ENCODE results near the gene RUNX2.

RUNX2 gene

DNA sequence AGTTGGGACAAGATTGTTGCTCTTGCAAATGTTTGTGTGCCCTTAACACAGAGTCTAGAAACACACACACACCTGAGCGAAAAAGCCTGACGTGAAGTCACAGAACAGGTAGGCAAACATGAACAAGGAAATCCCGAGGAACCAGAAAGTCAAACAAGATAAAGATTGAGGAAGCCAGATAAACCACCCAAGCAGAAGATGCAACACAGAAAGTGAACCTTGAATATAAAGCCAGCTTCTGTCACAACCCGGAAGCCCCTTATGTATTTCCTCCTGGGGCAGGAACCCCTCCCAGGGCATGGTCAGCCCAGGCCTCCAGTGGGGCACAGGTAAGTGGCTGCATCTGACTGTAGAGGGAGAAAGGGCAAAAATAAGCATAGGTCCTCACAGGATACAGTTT is 207.8 kb downstream of the RUNX2 start:
- peaks cover 24% of the 10 kb centered on the region for H3K4me1 ChIP-seq (ENCODE audit: control insufficient read depth, insufficient read depth, low read length, unreplicated experiment)
- H3K27ac ChIP-seq (ENCODE audit: low read depth, low read length): no peak overlapping the region
- H3K79me2 ChIP-seq (ENCODE audit: control insufficient read depth, insufficient read depth, low read length, unreplicated experiment): no peaks in the 10 kb centered on the region
- H3K27me3 ChIP-seq (ENCODE audit: insufficient read depth, low read length): no peaks in the 10 kb centered on the region
- no peak overlapping the region for H3K4me3 ChIP-seq (ENCODE audit: low read depth, low read length)
- H2AFZ ChIP-seq (ENCODE audit: low read length, unreplicated experiment): no peak overlapping the region
- H3K36me3 ChIP-seq (ENCODE audit: insufficient read depth, low read length): no peaks in the 10 kb centered on the region

DNA sequence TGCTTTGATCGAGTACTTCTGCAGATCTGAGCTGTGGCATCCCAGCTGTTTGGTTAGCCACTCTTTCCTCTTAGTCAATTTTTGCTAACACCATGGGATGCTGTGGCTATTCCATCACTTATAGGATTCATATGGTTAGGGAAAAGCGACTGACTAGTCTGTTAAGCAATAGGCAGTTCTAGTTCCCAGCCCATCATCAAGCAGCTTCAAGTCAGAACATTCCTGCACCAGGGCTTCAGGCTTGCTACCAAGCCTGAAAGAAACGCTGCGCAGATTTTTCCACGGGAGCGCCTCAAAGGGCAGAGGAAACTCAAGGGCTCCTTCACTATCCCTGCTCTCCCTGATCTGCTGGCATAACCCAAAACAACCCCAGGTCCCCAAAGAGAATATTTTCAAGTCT is 209.4 kb downstream of the RUNX2 start:
- Histone ChIP-seq H3K4me1 (ENCODE audit: control insufficient read depth, insufficient read depth, low read length, unreplicated experiment) (peaks cover 27% of the 10 kb centered on the region), H3K36me3 (ENCODE audit: insufficient read depth, low read length) (no peaks in the 10 kb centered on the region), H3K27ac (ENCODE audit: low read depth, low read length) (no peak overlapping the region), H2AFZ (ENCODE audit: low read length, unreplicated experiment) (no peak overlapping the region), H3K4me3 (ENCODE audit: low read depth, low read length) (no peak overlapping the region), H3K79me2 (ENCODE audit: control insufficient read depth, insufficient read depth, low read length, unreplicated experiment) (no peaks in the 10 kb centered on the region), H3K27me3 (ENCODE audit: insufficient read depth, low read length) (no peaks in the 10 kb centered on the region)

DNA sequence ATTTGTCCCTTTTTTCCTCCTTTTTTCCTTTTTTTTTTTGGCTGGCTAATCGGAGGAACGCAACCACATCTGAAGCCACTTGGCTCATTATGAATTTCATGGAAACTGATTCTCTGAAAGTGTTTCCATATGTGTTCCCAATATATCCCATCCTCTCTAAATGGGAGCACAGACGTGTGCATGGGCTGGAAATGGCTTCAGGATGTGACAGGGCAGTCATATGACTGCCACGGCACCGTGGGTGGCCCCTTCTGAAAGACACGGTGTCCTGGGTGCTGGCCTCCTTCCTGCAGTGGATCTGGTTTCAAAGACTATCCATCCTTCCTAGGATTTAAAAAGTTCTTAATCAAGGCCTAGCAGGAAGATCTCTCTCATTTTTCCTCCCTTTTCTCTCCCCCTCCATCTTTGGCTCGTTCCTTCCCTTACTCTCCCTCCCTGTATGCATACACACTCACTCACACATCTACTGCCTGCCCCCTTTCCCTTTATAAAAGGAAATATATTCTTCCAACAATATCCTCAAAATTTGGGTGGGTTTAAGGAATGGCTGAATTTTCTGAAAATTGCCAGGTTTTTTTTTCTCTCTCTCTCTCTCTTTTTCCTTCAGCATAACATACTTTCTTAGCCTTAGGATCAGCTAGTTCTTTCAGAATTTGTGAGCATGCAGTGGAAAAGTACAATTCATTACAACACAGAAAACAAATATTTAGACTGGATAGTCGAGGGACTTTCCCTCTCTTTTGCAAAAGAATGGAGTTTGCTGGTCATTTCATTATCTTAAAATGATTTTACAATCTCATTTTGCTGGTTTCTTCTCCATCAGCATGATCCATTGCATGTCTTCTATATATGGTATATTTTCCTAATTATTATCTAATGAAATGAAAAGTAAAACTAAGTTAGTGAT is 210.8 kb downstream of the RUNX2 start:
- no peaks in the 10 kb centered on the region for H3K36me3 ChIP-seq (ENCODE audit: insufficient read depth, low read length)
- H3K27ac ChIP-seq (ENCODE audit: low read depth, low read length): peak overlapping the region; percentile 42
- peaks cover 33% of the 10 kb centered on the region for H3K4me1 ChIP-seq (ENCODE audit: control insufficient read depth, insufficient read depth, low read length, unreplicated experiment)
- no peaks in the 10 kb centered on the region for H3K27me3 ChIP-seq (ENCODE audit: insufficient read depth, low read length)
- peak overlapping the region; percentile 63 for H2AFZ ChIP-seq (ENCODE audit: low read length, unreplicated experiment)
- H3K4me3 ChIP-seq (ENCODE audit: low read depth, low read length): peak overlapping the region; percentile 9; the same call in 1 of the 2 replicates
- no peaks in the 10 kb centered on the region for H3K79me2 ChIP-seq (ENCODE audit: control insufficient read depth, insufficient read depth, low read length, unreplicated experiment)

DNA sequence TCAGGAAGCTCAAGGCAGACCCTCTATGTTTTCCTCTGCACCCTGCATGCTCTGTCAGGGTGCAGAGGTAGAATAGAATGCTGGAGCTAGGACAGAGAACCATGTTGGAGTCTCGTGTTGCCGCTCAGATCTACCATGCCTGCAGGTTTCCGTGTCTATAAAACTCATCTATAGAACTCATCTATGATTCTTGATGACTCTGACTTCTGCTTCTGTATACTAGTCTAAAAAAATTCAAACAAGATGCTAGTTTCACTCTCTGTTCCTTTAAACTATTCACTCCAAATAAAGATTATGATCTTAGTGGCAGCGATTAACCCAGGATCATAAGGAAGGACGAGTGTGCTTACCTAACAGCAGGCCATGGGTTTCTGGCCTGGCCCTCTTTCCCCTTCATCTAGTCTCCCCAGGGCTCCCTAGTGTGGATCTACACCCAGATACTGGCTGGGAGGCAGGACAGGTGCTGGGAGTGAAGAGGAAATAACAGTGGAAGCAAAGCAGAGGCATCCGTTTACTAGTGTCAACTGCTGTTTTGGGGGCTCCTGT is 212.3 kb downstream of the RUNX2 start:
- no peak overlapping the region for H3K27ac ChIP-seq (ENCODE audit: low read depth, low read length)
- no peak overlapping the region for H2AFZ ChIP-seq (ENCODE audit: low read length, unreplicated experiment)
- H3K4me3 ChIP-seq (ENCODE audit: low read depth, low read length): no peak overlapping the region
- H3K4me1 ChIP-seq (ENCODE audit: control insufficient read depth, insufficient read depth, low read length, unreplicated experiment): peaks cover 38% of the 10 kb centered on the region
- H3K27me3 ChIP-seq (ENCODE audit: insufficient read depth, low read length): no peaks in the 10 kb centered on the region
- H3K79me2 ChIP-seq (ENCODE audit: control insufficient read depth, insufficient read depth, low read length, unreplicated experiment): no peaks in the 10 kb centered on the region
- no peaks in the 10 kb centered on the region for H3K36me3 ChIP-seq (ENCODE audit: insufficient read depth, low read length)

DNA sequence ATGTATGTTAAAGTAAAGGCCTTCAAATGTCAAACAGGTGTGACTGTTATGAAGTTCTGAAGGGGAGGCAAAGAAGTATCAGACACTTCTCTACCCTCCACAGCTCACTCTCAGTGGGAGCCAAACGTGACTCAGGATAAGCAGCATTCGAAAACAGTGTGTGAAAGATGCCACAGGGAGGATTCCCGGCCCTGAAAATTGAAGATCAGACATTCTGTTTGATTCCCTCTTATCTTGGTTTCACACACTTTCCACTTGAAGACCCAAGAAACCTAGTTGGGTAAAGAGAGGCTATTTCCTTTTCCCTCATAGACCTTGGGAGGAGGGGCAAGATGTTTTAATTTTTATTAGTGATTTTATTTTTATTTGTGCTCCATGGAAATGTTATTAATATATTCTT is 213.8 kb downstream of the RUNX2 start:
- H3K27ac ChIP-seq (ENCODE audit: low read depth, low read length): peak overlapping the region; percentile 71
- no peak overlapping the region for H3K4me3 ChIP-seq (ENCODE audit: low read depth, low read length)
- no peaks in the 10 kb centered on the region for H3K27me3 ChIP-seq (ENCODE audit: insufficient read depth, low read length)
- peaks cover 38% of the 10 kb centered on the region for H3K4me1 ChIP-seq (ENCODE audit: control insufficient read depth, insufficient read depth, low read length, unreplicated experiment)
- H2AFZ ChIP-seq (ENCODE audit: low read length, unreplicated experiment): no peak overlapping the region
- H3K36me3 ChIP-seq (ENCODE audit: insufficient read depth, low read length): no peaks in the 10 kb centered on the region
- no peaks in the 10 kb centered on the region for H3K79me2 ChIP-seq (ENCODE audit: control insufficient read depth, insufficient read depth, low read length, unreplicated experiment)

DNA sequence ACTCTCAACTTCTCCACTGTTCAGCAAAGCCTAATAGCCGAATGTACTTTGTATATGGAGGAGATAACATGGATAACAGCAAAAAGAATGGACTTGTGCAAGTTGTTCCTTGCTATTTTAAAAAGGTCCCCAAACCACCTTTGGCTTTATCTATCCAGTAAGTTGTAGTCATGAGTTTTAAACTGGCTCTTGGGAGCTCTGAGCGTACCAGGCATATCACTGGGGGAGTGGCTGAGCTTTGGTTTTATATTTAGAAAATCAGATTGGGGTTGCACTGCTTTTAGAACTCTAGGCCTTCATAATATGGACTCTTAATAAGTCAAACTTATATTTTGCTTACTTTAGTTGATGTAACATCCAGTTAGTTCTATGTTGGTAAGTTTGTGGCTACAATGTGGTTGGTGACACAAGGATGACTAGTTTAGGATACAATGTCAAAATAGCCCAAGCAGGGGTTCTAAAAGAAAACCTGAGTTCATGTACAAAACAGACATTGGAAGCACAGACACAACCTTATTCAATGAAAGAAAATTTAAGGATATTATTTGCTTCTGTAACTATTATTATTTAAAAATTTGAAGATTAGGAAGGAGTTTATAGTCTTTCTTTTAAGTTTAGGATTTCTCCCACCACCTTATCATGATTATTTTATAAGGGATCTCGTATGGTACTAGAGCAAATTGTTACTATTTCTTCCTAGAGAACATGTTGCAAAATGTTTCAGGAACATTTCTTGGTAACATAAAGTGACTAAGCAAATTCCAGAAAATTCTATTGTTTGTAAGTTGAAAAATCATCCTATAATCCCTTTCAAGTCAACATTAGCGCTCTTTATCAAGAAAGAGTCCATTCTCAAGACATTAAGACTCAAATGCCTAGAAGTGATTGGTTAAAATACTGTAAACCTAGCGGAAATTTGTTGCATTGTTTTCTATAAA is 215.4 kb downstream of the RUNX2 start:
- Histone ChIP-seq H3K27ac (ENCODE audit: low read depth, low read length) (peak overlapping the region; percentile 71), H3K4me1 (ENCODE audit: control insufficient read depth, insufficient read depth, low read length, unreplicated experiment) (peaks cover 34% of the 10 kb centered on the region), H3K27me3 (ENCODE audit: insufficient read depth, low read length) (no peaks in the 10 kb centered on the region), H3K79me2 (ENCODE audit: control insufficient read depth, insufficient read depth, low read length, unreplicated experiment) (no peaks in the 10 kb centered on the region), H3K4me3 (ENCODE audit: low read depth, low read length) (no peak overlapping the region; the same call in 1 of the 2 replicates), H3K36me3 (ENCODE audit: insufficient read depth, low read length) (no peaks in the 10 kb centered on the region), H2AFZ (ENCODE audit: low read length, unreplicated experiment) (no peak overlapping the region)

DNA sequence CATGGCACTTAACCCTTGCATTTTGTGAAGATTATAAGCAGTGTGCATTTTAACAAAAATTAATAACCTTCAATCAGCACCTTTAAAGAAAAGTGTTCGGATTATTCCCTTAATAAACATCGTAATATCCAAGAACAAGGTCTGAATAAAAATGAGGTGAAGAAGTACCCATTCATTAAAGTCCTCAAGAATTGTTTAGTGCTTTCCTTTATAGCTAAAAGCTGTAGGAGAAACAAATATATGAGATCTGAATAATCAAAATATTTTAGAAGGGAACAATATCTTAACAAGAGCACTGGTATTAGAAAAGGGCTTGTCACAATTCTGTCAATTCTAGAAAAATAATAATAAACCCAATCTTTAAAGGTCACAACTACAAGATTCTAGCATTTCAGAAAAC is 217.3 kb downstream of the RUNX2 start:
- H2AFZ ChIP-seq (ENCODE audit: low read length, unreplicated experiment): no peak overlapping the region
- H3K4me1 ChIP-seq (ENCODE audit: control insufficient read depth, insufficient read depth, low read length, unreplicated experiment): peaks cover 31% of the 10 kb centered on the region
- no peaks in the 10 kb centered on the region for H3K36me3 ChIP-seq (ENCODE audit: insufficient read depth, low read length)
- H3K27me3 ChIP-seq (ENCODE audit: insufficient read depth, low read length): no peaks in the 10 kb centered on the region
- H3K79me2 ChIP-seq (ENCODE audit: control insufficient read depth, insufficient read depth, low read length, unreplicated experiment): no peaks in the 10 kb centered on the region
- no peak overlapping the region for H3K27ac ChIP-seq (ENCODE audit: low read depth, low read length)
- no peak overlapping the region for H3K4me3 ChIP-seq (ENCODE audit: low read depth, low read length)

DNA sequence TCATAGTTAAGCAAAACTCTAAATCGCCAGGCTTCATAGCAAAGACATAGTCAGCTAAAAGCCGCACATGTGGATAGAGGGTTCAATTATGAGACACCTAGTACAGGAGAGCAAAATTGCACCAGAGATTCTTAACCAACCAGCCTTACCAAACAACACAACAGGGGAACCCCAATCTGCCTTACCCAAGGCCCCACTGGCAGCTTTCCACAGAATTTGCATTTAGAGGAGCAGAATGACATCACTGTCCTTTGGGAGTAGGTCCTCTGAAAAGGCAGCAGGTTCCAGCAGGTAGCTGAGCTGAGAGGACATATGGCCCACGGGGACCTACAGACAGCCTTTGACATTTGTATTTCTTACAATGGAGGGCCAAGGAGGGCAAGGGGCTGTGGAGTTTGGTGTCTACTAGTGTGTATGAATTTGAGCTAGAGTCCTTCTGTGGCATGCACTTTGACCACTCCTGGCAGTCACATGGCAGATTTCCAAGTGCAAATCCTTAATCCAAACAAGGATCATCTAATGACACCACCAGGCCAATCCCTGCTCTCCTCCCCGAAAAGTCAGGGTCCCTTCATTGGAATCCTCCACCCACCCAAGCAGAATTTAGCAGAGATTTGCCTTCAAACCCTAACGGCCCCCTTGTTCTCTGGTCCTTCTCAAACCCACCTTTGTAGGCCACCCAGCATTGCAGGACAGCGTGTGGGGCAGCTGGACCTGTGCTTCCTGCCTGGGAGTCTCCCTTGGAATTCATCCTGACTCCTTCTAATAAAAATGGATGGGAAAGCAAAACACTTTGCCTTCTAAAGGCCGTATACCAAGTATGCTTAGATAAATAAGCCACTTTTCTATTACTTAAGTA is 220.8 kb downstream of the RUNX2 start:
- H3K27me3 ChIP-seq (ENCODE audit: insufficient read depth, low read length): no peaks in the 10 kb centered on the region
- H3K27ac ChIP-seq (ENCODE audit: low read depth, low read length): no peak overlapping the region
- no peak overlapping the region for H2AFZ ChIP-seq (ENCODE audit: low read length, unreplicated experiment)
- H3K36me3 ChIP-seq (ENCODE audit: insufficient read depth, low read length): no peaks in the 10 kb centered on the region
- H3K4me1 ChIP-seq (ENCODE audit: control insufficient read depth, insufficient read depth, low read length, unreplicated experiment): peaks cover 11% of the 10 kb centered on the region
- no peak overlapping the region for H3K4me3 ChIP-seq (ENCODE audit: low read depth, low read length)
- no peaks in the 10 kb centered on the region for H3K79me2 ChIP-seq (ENCODE audit: control insufficient read depth, insufficient read depth, low read length, unreplicated experiment)

DNA sequence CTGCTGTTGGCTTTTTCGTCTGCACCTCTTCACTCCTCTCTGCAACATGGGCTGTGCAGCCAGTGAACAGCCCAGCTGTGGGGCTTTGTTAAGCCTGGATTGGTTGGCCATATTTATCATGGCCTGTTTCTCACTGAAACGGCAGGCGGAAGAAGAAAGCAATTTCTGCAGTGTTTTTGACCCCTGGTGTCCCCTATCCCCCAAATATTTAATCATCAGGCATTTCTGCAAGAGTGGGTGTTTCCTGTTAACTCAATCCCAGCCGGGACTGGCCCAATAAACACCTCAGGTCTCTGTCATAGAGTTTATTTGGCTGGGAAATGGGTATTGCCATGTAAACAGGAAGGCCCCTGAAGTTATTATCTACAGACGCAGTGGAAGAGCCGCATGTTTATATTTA is 224.4 kb downstream of the RUNX2 start:
- H3K27ac ChIP-seq (ENCODE audit: low read depth, low read length): no peak overlapping the region
- H2AFZ ChIP-seq (ENCODE audit: low read length, unreplicated experiment): no peak overlapping the region
- peaks cover 22% of the 10 kb centered on the region for H3K4me1 ChIP-seq (ENCODE audit: control insufficient read depth, insufficient read depth, low read length, unreplicated experiment)
- no peaks in the 10 kb centered on the region for H3K36me3 ChIP-seq (ENCODE audit: insufficient read depth, low read length)
- H3K79me2 ChIP-seq (ENCODE audit: control insufficient read depth, insufficient read depth, low read length, unreplicated experiment): no peaks in the 10 kb centered on the region
- H3K4me3 ChIP-seq (ENCODE audit: low read depth, low read length): no peak overlapping the region
- H3K27me3 ChIP-seq (ENCODE audit: insufficient read depth, low read length): no peaks in the 10 kb centered on the region
